GM23248 (cell line): ENCODE data around the gene CBL. TPM values are rescaled to one million over a fixed set of nuclear protein-coding genes. Genes with fewer than 3 reads are reported as not detected.
A peak's percentile ranks its signal among the peaks of the same experiment; 100 is the strongest.

Experiments used
- DNase-seq: peaks from one replicate; pipeline ENCODE4 v3.0.0-alpha.2; 2015
- H2AFZ ChIP-seq: fragments of 200-600 bp; sonication (generic); 2 replicates; pipeline ENCODE4 v1.6.1; 2016; ENCODE audit warnings: antibody characterized with exemption
- H3F3A ChIP-seq: fragments of 200-600 bp; sonication (generic); 2 replicates; pipeline ENCODE4 v1.6.1; 2016; ENCODE audit warnings: mild to moderate bottlenecking, antibody characterized with exemption, mixed run types; ENCODE audit not compliant: insufficient read depth
- H3K27ac ChIP-seq: fragments of 200-600 bp; sonication (generic); 2 replicates; pipeline ENCODE4 v1.5.1; 2016; ENCODE audit warnings: mild to moderate bottlenecking
- H3K27me3 ChIP-seq: fragments of 200-600 bp; sonication (generic); replicated peaks from 2 replicates; pipeline ENCODE4 v1.6.1; 2016; ENCODE audit warnings: mild to moderate bottlenecking; ENCODE audit not compliant: insufficient read depth
- H3K36me3 ChIP-seq: fragments of 200-600 bp; sonication (generic); 2 replicates; pipeline ENCODE4 v1.6.1; 2016; ENCODE audit warnings: low read depth, mild to moderate bottlenecking
- H3K4me1 ChIP-seq: fragments of 200-600 bp; sonication (generic); 2 replicates; pipeline ENCODE4 v1.6.1; 2016; ENCODE audit warnings: mild to moderate bottlenecking; ENCODE audit not compliant: insufficient read depth
- H3K4me2 ChIP-seq: fragments of 200-600 bp; sonication (generic); one replicate; pipeline ENCODE4 v1.6.1; 2016; ENCODE audit warnings: mild to moderate bottlenecking; ENCODE audit not compliant: unreplicated experiment
- H3K4me3 ChIP-seq: fragments of 200-600 bp; sonication (generic); 2 replicates; pipeline ENCODE4 v1.5.1; 2016; ENCODE audit warnings: mild to moderate bottlenecking
- H3K79me2 ChIP-seq: fragments of 200-600 bp; sonication (generic); 2 replicates; pipeline ENCODE4 v1.6.1; 2016; ENCODE audit warnings: mild to moderate bottlenecking; ENCODE audit not compliant: insufficient read depth
- H3K9ac ChIP-seq: fragments of 200-600 bp; sonication (generic); 2 replicates; pipeline ENCODE4 v1.6.1; 2016; ENCODE audit warnings: mild to moderate bottlenecking
- H3K9me2 ChIP-seq: fragments of 200-600 bp; sonication (generic); 2 replicates; pipeline ENCODE4 v1.6.1; 2016; ENCODE audit warnings: mixed run types, mild to moderate bottlenecking, moderate library complexity; ENCODE audit not compliant: insufficient read depth
- H3K9me3 ChIP-seq: fragments of 200-600 bp; sonication (generic); one replicate; pipeline ENCODE4 v1.6.1; 2017; ENCODE audit warnings: low read depth
- H4K20me1 ChIP-seq: fragments of 200-600 bp; sonication (generic); 2 replicates; pipeline ENCODE4 v1.6.0; 2016; ENCODE audit not compliant: insufficient read depth
- EZH2 ChIP-seq: fragments of 200-600 bp; sonication (generic); IDR thresholded peaks from 2 replicates; pipeline ENCODE4 v1.6.1; 2018; ENCODE audit warnings: antibody characterized with exemption, mild to moderate bottlenecking; ENCODE audit not compliant: insufficient read depth, poor library complexity, severe bottlenecking
- EZH2phosphoT487 ChIP-seq: fragments of 200-600 bp; sonication (generic); IDR thresholded peaks from 2 replicates; pipeline ENCODE4 v1.6.1; 2018; ENCODE audit warnings: antibody characterized with exemption, moderate library complexity, mild to moderate bottlenecking, low read depth; ENCODE audit not compliant: insufficient read depth
- WGBS, 2 experiments: methylation state at CpG; one replicate each; pipeline ENCODE4 v1.1.6; 2015 to 2017; ENCODE audit warnings: low lambda C conversion rate in 2 of 2, low coverage in 1 of 2; ENCODE audit errors: missing lambda C conversion rate in 2 of 2; 5-methylcytosine and 5-hydroxymethylcytosine counted together
- in situ Hi-C: fragments of 300-500 bp; cut with MboI; formaldehyde crosslinking; loops from 2 replicates; pipeline ENCODE4 v1.15.0; 2020
- polyA plus RNA-seq: library from polyadenylated mRNA; unstranded; fragments of >200 nt; fragmentation: Nextera tagmentation; extraction: Ambion mirVana; gene quantifications from 2 replicates; pipeline ENCODE4 v1.2.1, GENCODE V29; 2016
- total RNA-seq: library from RNA; depleted of rRNA; stranded (reverse); fragments of >200 nt; shearing (Covaris generic); gene quantifications from 2 replicates; pipeline ENCODE4 v1.2.3, GENCODE V29; 2014

CBL gene
- total and polyA plus RNA-seq, 2 experiments from 2014 or later = 5.8 to 8.6 TPM

DNA sequence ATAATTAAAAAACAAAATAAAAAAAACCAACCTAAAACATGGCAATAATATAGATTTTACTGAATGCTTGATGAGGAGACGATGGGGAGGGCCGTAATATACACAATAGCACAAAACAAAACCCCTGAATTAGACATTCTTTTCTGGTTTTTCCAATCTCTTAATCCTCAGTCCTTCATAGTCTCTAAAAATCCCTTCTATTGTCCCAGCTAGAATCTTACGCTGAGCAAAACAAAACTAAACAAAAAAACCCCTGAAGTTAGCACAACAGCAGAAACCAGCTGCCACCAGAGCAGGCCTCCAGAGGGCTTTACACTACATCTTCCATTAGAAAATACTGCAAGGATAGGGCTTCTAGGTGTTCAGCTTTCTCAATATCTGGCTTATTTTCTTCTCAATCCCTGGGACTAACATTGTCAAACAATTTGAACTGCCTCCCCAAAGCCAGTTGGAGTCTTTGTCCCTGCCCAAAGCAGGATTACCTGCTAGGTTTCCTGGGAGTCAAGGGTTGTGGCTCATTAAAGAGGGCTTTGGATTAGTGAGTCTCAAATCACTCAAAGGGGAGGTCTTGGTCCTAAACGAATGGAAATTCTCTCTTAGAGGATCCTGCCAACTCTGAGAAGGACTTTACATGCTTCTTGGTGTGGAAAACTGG is 126.1 kb downstream of the CBL start:
- Histone ChIP-seq H4K20me1 (no peaks in the 10 kb centered on the region), H3F3A (peaks cover 3% of the 10 kb centered on the region; the same call in 1 of the 2 replicates), H3K27ac (no peak overlapping the region), H3K79me2 (peaks cover 28% of the 10 kb centered on the region), H3K4me1 (peaks cover 15% of the 10 kb centered on the region; the same call in 1 of the 2 replicates), H2AFZ (no peak overlapping the region), H3K27me3 (no peaks in the 10 kb centered on the region; the same call in 1 of the 2 replicates), H3K4me2 (no peak overlapping the region), H3K36me3 (no peaks in the 10 kb centered on the region), H3K9ac (no peak overlapping the region), H3K4me3 (no peak overlapping the region), H3K9me3 (no peaks in the 10 kb centered on the region), H3K9me2 (no peaks in the 10 kb centered on the region)
- 70 to 78% methylated on average over 4 of the region's 4 CpGs for WGBS, 2 experiments
- in situ Hi-C loops = no loop called here
- no peak for TF ChIP-seq EZH2phosphoT487
- no peak for TF ChIP-seq EZH2
- no peak for DNase-seq

DNA sequence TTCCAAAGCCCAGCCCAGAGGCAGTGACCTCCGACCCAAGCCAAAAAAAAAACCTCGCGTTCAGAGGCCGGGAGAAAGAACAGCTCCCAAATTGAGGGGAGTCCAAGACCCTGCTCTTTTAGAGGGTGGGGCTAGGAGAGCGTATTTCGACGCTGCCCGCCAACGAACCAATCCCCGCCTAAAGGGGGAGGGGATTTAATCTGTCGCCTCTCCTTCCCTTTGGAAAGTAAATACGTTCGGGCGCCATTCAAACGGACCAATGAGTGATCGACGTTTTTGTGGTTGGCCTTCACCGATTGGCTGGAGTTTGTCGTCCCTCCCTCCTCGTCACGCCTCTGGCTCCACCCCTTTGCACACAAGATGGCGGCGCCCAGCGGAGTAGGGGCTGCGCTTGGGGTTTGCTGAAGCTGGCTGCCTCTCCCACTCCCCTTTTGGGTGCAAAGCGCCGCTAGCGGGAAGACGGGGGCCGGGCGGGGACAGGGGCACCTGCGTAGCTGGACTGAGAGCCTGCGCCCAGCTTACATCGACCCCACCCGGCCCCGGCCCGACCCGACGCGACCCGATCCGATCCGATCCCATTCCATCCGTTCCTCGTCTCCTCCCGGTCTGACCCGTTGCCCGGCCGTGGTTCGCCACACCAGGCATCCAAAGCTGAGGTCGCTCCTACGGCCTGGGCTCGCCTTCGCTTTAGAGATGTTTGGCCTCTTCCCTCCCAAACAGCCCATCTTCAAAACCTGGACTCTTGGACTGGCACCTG is 128.2 kb downstream of the CBL start, which contains the start of gene RNF26:
Gene RNF26, plus strand, starts transcription at position 354 of the 757 bp plus-strand sequence. CDS start 596 bp downstream, outside the sequence.
- H2AFZ ChIP-seq = peak within 1 kb of the TSS; percentile 81
- DNase-seq = peak; percentile 99
- no peak for TF ChIP-seq EZH2
- no peak for TF ChIP-seq EZH2phosphoT487
- no peaks in the 10 kb centered on the region for H4K20me1 ChIP-seq
- no peaks in the 10 kb centered on the region; the same call in 1 of the 2 replicates for H3K27me3 ChIP-seq
- peaks cover 28% of the 10 kb centered on the region for H3K79me2 ChIP-seq
- H3K9ac ChIP-seq = peak within 1 kb of the TSS; percentile 95
- in situ Hi-C loops = no loop called here
- WGBS, 2 experiments = 1 to 2% methylated on average over 34 to 53 of the region's 54 CpGs
- H3K4me2 ChIP-seq = peak within 1 kb of the TSS; percentile 98
- no peaks in the 10 kb centered on the region for H3K36me3 ChIP-seq
- H3K4me1 ChIP-seq = peaks cover 29% of the 10 kb centered on the region; the same call in 1 of the 2 replicates
- H3K27ac ChIP-seq = peak within 1 kb of the TSS; percentile 59
- H3K9me2 ChIP-seq = no peaks in the 10 kb centered on the region
- H3K9me3 ChIP-seq = no peaks in the 10 kb centered on the region
- H3K4me3 ChIP-seq = peak within 1 kb of the TSS; percentile 92
- H3F3A ChIP-seq = peaks cover 9% of the 10 kb centered on the region; the same call in 1 of the 2 replicates

DNA sequence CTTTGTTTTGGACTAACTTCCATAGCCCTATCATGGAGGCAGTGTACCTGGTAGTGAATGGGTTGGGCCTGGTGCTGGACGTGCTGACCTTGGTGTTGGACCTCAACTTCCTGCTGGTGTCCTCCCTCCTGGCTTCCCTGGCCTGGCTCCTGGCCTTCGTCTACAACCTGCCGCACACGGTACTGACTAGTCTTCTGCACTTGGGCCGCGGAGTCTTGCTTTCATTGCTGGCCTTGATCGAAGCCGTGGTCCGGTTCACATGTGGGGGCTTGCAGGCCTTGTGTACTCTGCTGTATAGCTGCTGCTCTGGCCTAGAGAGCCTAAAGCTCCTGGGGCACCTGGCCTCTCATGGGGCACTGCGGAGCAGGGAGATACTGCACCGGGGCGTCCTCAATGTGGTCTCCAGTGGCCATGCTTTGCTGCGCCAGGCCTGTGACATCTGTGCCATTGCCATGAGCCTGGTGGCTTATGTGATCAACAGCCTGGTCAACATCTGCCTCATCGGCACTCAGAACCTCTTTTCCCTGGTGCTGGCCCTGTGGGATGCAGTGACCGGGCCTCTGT is 129.0 kb downstream of the CBL start:
- TF ChIP-seq EZH2phosphoT487 = no peak
- no peak for TF ChIP-seq EZH2
- H3K27me3 ChIP-seq = no peaks in the 10 kb centered on the region; the same call in 1 of the 2 replicates
- H3K36me3 ChIP-seq = no peaks in the 10 kb centered on the region
- no peak for DNase-seq
- H3K4me1 ChIP-seq = peaks cover 29% of the 10 kb centered on the region; the same call in 1 of the 2 replicates
- in situ Hi-C loops = no loop called here
- no peaks in the 10 kb centered on the region for H4K20me1 ChIP-seq
- no peaks in the 10 kb centered on the region for H3K9me2 ChIP-seq
- no peaks in the 10 kb centered on the region for H3K9me3 ChIP-seq
- peak overlapping the region; percentile 92 for H3K4me3 ChIP-seq
- peak overlapping the region; percentile 98 for H3K4me2 ChIP-seq
- 58 to 61% methylated on average over 15 of the region's 15 CpGs for WGBS, 2 experiments
- H3K27ac ChIP-seq = peak overlapping the region; percentile 59; the same call in 1 of the 2 replicates
- H2AFZ ChIP-seq = peak overlapping the region; percentile 81
- H3K9ac ChIP-seq = peak overlapping the region; percentile 95
- peaks cover 28% of the 10 kb centered on the region for H3K79me2 ChIP-seq
- H3F3A ChIP-seq = peaks cover 9% of the 10 kb centered on the region; the same call in 1 of the 2 replicates

DNA sequence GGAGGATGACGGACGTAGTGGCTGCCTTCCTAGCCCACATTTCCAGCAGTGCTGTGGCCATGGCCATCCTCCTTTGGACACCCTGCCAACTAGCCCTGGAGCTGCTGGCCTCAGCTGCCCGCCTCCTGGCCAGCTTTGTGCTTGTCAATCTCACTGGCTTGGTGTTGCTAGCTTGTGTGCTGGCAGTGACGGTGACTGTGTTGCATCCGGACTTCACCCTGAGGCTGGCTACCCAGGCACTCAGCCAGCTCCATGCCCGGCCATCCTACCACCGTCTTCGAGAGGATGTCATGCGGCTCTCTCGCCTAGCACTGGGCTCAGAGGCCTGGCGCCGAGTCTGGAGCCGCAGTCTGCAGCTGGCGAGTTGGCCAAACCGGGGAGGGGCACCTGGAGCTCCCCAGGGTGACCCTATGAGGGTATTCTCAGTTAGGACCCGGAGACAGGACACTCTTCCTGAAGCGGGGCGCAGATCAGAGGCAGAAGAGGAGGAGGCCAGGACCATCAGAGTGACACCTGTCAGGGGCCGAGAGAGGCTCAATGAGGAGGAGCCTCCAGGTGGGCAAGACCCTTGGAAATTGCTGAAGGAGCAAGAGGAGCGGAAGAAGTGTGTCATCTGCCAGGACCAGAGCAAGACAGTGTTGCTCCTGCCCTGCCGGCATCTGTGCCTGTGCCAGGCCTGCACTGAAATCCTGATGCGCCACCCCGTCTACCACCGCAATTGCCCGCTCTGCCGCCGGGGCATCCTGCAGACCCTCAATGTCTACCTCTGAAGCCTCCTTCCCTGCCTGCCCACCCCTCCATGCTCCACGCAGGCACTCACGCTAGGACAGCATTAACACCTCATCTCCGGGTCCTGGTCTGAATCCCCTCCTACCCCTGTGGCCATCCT is 129.8 kb downstream of the CBL start:
- Histone ChIP-seq H3K27ac (no peak overlapping the region), H3K4me3 (peak overlapping the region; percentile 92), H3K36me3 (no peaks in the 10 kb centered on the region), H4K20me1 (no peaks in the 10 kb centered on the region), H3K9ac (no peak overlapping the region), H3K4me1 (peaks cover 29% of the 10 kb centered on the region; the same call in 1 of the 2 replicates), H2AFZ (no peak overlapping the region), H3F3A (peaks cover 9% of the 10 kb centered on the region; the same call in 1 of the 2 replicates), H3K4me2 (peak overlapping the region; percentile 98), H3K9me2 (no peaks in the 10 kb centered on the region), H3K27me3 (no peaks in the 10 kb centered on the region; the same call in 1 of the 2 replicates), H3K9me3 (no peaks in the 10 kb centered on the region), H3K79me2 (peaks cover 28% of the 10 kb centered on the region)
- no peak for DNase-seq
- 85 to 87% methylated on average over 30 of the region's 30 CpGs for WGBS, 2 experiments
- TF ChIP-seq EZH2phosphoT487 = no peak
- no peak for TF ChIP-seq EZH2
- in situ Hi-C loops = no loop called here
